Kidney epithelial cell (primary cell): ENCODE data around the gene ASB4. TPM values are rescaled to one million over a fixed set of nuclear protein-coding genes. Genes with fewer than 3 reads are reported as not detected.

Source experiments
- DNase-seq: peaks from one replicate; pipeline ENCODE4 v3.0.0-alpha.2; 2010; ENCODE audit warnings: low read depth
- H3K27me3 ChIP-seq: 2 replicates; pipeline ENCODE4 v1.6.0; 2011; ENCODE audit warnings: low read length; ENCODE audit not compliant: control insufficient read depth, insufficient read depth
- H3K36me3 ChIP-seq: 2 replicates; pipeline ENCODE4 v1.5.1; 2011; ENCODE audit warnings: low read length; ENCODE audit not compliant: control insufficient read depth, insufficient read depth
- H3K4me3 ChIP-seq: 2 replicates; pipeline ENCODE4 v1.5.1; 2011; ENCODE audit warnings: low read depth, mild to moderate bottlenecking, control low read depth, low read length
- CTCF ChIP-seq: IDR thresholded peaks from 2 replicates; pipeline ENCODE4 v1.5.1; 2011; ENCODE audit warnings: mild to moderate bottlenecking, moderate library complexity, low read length, control low read depth, inconsistent platforms; ENCODE audit not compliant: insufficient read depth, poor library complexity, severe bottlenecking
- total RNA-seq: library from RNA; depleted of rRNA; stranded (reverse); fragments of >200 nt; gene quantifications from 2 replicates; pipeline ENCODE4 v1.2.3, GENCODE V29; 2015

The ASB4 gene
- total RNA-seq, 1 donor from 2014 or later: not detected

- no peak for TF ChIP-seq CTCF
- no peaks in the 10 kb centered on the region for H3K36me3 ChIP-seq
- H3K27me3 ChIP-seq: no peaks in the 10 kb centered on the region
- DNase-seq: no peak
- H3K4me3 ChIP-seq: no peak overlapping the region
Observed at GRCh38 chr7:95579318-95579717, 93.6 kb downstream of the ASB4 start.

DNA sequence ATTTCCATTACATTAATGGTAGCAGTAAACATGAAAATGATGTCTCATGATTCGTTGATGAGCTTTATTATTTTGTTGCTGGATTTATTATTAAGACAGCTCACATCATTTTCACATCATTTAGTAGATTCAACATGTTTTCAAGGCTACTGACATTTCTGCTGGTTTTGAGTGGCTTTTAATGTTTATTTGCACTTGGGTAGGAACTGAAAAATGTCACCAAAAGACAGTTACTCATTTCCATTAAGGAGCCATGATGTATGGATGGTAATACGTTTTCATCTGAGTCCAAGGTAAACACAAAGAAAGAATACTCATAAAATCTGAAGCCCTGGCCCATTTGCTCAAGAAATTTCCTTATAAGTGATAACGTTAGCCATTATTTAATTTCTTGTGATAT lies 95.7 kb downstream of the ASB4 start:
- no peak for DNase-seq
- Histone ChIP-seq H3K36me3 (no peaks in the 10 kb centered on the region), H3K4me3 (no peak overlapping the region), H3K27me3 (no peaks in the 10 kb centered on the region)
- TF ChIP-seq CTCF: no peak

DNA sequence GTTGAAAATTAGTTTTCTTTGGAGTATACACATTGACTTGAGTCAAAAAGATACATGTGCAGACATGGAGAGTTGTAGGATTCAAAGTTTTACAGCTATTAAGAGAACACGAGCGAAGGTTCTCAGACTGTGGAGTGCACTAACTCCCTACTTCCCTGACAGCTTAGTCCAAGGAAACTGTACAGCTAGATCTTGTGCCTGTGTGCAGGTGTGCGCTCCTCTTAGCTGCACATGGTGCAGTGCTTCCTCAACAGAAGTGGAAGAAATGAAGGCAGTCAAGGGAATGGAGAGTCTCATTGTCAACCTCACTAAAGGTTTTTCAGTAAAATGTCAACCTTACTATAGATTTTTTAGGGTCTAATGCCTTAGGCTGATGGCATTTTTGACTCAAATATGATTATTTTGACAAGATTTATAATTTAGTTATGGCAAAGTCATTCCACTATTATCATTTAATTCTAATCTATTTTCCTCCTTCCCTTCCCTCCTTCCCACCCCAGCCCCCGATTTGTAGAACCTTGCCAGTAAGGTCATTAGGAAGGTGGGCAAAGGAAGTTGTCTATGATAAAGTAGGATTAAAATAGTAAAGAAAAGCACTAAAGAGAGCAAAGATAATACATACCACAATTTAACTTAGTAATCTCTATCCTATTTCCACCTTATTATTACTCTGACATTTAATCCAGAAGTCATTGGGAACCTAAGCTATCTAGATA lies 97.0 kb downstream of the ASB4 start:
- H3K27me3 ChIP-seq: no peaks in the 10 kb centered on the region
- H3K4me3 ChIP-seq: no peak overlapping the region
- H3K36me3 ChIP-seq: no peaks in the 10 kb centered on the region
- TF ChIP-seq CTCF: no peak
- DNase-seq: no peak

GRCh38 chr7:95583834-95584621 lies 98.3 kb downstream of the ASB4 start:
- Histone ChIP-seq H3K36me3 (no peaks in the 10 kb centered on the region), H3K27me3 (no peaks in the 10 kb centered on the region), H3K4me3 (no peak overlapping the region)
- no peak for DNase-seq
- no peak for TF ChIP-seq CTCF

- Histone ChIP-seq H3K4me3 (no peak overlapping the region), H3K27me3 (no peaks in the 10 kb centered on the region), H3K36me3 (no peaks in the 10 kb centered on the region)
- TF ChIP-seq CTCF: no peak
- no peak for DNase-seq
Observed at GRCh38 chr7:95584769-95585425, 99.2 kb downstream of the ASB4 start.
